ENCODE results near the gene REC8. TPM values are rescaled to one million over a fixed set of nuclear protein-coding genes. Genes with fewer than 3 reads are reported as not detected.

The REC8 gene
- total and polyA plus RNA-seq, 2 of the 13 experiments (the other 11 are each of a cell fraction or from before 2014, with no cell fraction given): 3.4 to 14.7 TPM

DNA sequence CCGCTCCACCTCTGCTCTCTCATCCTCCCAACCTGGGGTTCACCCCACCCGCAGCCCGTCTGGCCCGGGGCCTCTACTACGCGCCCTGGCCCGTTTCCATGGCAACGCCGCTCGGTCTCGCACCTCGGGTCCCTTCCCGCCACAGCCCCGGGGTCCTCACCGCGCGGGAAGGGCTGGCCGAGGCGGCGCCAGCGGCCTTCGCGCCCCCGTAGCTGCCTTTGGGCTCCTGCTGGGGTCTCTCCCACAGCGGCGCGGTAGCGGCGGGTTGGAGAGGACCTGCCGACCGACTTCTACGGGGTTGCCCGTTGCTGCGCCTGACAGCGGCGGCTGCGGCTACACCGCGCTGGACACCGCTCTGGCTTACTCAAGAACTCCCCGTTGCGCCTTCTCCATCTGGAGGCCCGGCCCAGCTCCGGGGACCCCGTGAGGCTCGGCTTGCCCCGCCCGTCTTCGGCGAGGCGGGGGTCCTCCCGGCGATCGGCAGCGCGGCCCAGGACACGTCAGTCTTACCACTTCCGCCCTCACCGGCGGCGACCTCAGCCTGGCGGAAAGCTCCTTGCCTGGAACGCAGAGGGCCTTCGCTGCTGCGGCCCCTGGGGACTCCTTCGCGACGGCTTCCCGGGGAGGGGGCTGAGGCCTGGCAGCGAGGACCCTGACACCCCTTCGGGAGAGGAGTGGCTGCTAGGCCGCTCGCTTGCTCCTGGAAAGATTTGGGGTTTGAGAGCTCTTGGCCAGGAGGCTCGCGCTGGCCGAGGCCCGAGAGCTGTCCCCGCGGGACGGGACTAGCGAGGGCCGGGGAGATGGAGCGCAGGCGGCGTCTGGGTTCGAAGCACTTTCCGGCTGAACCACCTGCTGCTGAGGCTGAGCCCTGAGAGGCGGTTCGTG is 23.5 kb downstream of the REC8 start, which contains the start of gene TM9SF1 (continued):
- TF ChIP-seq, protein P1, sequence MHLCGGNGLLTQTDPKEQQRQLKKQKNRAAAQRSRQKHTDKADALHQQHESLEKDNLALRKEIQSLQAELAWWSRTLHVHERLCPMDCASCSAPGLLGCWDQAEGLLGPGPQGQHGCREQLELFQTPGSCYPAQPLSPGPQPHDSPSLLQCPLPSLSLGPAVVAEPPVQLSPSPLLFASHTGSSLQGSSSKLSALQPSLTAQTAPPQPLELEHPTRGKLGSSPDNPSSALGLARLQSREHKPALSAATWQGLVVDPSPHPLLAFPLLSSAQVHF (CRISPR knock-in tag; IDR thresholded peaks at IDR 0.05): no peak
- TF ChIP-seq ZNF570 (CRISPR knock-in tag; IDR thresholded peaks at IDR 0.05; ENCODE audit: borderline replicate concordance) (peak; percentile 99), ZNF747 (CRISPR knock-in tag; IDR thresholded peaks at IDR 0.05; ENCODE audit: borderline replicate concordance) (peak; percentile 100), ZSCAN9 (CRISPR knock-in tag; IDR thresholded peaks at IDR 0.05; ENCODE audit: borderline replicate concordance) (peak; percentile 96), ZNF138 (CRISPR knock-in tag; IDR thresholded peaks at IDR 0.05; ENCODE audit: low read depth) (peak; percentile 100), ZNF569 (CRISPR knock-in tag; IDR thresholded peaks at IDR 0.05; ENCODE audit: borderline replicate concordance) (peak; percentile 100), ZNF446 (CRISPR knock-in tag; IDR thresholded peaks at IDR 0.05) (peak; percentile 98), NFIB (CRISPR knock-in tag; IDR thresholded peaks at IDR 0.05; ENCODE audit: borderline replicate concordance) (peak; percentile 92; the same call in 1 of the 2 replicates), BRCA1 (CRISPR knock-in tag; IDR thresholded peaks at IDR 0.05) (peak; percentile 98), HOXA9 (CRISPR knock-in tag; IDR thresholded peaks at IDR 0.05; ENCODE audit: borderline replicate concordance) (no peak), SAFB2 (CRISPR knock-in tag; IDR thresholded peaks at IDR 0.05; ENCODE audit: borderline replicate concordance, low read depth) (peak; percentile 100), RBM22 (optimal IDR thresholded peaks at IDR 0.05; ENCODE audit: low read length) (no peak), MEIS2 (CRISPR knock-in tag; IDR thresholded peaks at IDR 0.05) (peak; percentile 97), E2F5 (CRISPR knock-in tag; conservative IDR thresholded peaks at IDR 0.05) (peak; percentile 93), ZNF224 (CRISPR knock-in tag; IDR thresholded peaks at IDR 0.05) (peak; percentile 100), HNRNPLL (IDR thresholded peaks at IDR 0.05; ENCODE audit: low read depth, low read length, poor library complexity, severe bottlenecking) (peak; percentile 87), ZNF20 (CRISPR knock-in tag; IDR thresholded peaks at IDR 0.05) (peak; percentile 95; the same call in 1 of the 2 replicates), ZNF317 (CRISPR knock-in tag; IDR thresholded peaks at IDR 0.05) (peak; percentile 91), NCOR1 (IDR thresholded peaks at IDR 0.05; ENCODE audit: borderline replicate concordance, low read length) (no peak; the same call in 1 of the 2 replicates), GABPB1 (CRISPR knock-in tag; IDR thresholded peaks at IDR 0.05) (peak; percentile 99), NPAS2 (CRISPR knock-in tag; IDR thresholded peaks at IDR 0.05; ENCODE audit: borderline replicate concordance) (0 out of 2 replicates have a peak, but pooled peaks have one; percentile 37), ZNF451 (CRISPR knock-in tag; IDR thresholded peaks at IDR 0.05) (peak; percentile 99)
- TF ChIP-seq, protein P2, sequence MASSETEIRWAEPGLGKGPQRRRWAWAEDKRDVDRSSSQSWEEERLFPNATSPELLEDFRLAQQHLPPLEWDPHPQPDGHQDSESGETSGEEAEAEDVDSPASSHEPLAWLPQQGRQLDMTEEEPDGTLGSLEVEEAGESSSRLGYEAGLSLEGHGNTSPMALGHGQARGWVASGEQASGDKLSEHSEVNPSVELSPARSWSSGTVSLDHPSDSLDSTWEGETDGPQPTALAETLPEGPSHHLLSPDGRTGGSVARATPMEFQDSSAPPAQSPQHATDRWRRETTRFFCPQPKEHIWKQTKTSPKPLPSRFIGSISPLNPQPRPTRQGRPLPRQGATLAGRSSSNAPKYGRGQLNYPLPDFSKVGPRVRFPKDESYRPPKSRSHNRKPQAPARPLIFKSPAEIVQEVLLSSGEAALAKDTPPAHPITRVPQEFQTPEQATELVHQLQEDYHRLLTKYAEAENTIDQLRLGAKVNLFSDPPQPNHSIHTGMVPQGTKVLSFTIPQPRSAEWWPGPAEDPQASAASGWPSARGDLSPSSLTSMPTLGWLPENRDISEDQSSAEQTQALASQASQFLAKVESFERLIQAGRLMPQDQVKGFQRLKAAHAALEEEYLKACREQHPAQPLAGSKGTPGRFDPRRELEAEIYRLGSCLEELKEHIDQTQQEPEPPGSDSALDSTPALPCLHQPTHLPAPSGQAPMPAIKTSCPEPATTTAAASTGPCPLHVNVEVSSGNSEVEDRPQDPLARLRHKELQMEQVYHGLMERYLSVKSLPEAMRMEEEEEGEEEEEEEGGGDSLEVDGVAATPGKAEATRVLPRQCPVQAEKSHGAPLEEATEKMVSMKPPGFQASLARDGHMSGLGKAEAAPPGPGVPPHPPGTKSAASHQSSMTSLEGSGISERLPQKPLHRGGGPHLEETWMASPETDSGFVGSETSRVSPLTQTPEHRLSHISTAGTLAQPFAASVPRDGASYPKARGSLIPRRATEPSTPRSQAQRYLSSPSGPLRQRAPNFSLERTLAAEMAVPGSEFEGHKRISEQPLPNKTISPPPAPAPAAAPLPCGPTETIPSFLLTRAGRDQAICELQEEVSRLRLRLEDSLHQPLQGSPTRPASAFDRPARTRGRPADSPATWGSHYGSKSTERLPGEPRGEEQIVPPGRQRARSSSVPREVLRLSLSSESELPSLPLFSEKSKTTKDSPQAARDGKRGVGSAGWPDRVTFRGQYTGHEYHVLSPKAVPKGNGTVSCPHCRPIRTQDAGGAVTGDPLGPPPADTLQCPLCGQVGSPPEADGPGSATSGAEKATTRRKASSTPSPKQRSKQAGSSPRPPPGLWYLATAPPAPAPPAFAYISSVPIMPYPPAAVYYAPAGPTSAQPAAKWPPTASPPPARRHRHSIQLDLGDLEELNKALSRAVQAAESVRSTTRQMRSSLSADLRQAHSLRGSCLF (CRISPR knock-in tag; IDR thresholded peaks at IDR 0.05; ENCODE audit: borderline replicate concordance): peak; percentile 96

All from HepG2 (cell line).